Neural cell (in vitro differentiated cells): ENCODE results near the gene DENND5B. TPM values are rescaled to one million over a fixed set of nuclear protein-coding genes. Genes with fewer than 3 reads are reported as not detected.

Experiments
- H2AFZ ChIP-seq: fragments of 200-600, 300-800 bp; sonication (generic), shearing (Covaris generic); 2 replicates; pipeline ENCODE4 v1.6.0; 2014; ENCODE audit warnings: low read depth, mild to moderate bottlenecking, antibody characterized with exemption, low read length, moderate library complexity
- H3F3A ChIP-seq: fragments of 200-600 bp; shearing (Covaris generic); 2 replicates; pipeline ENCODE4 v1.6.1; 2016; ENCODE audit warnings: mild to moderate bottlenecking, moderate library complexity, mixed read lengths, antibody characterized with exemption, low read length; ENCODE audit not compliant: insufficient read depth, poor library complexity, severe bottlenecking
- H3K27ac ChIP-seq: fragments of 200-600, 300-800 bp; sonication (generic), shearing (Covaris generic); 2 replicates; pipeline ENCODE4 v1.5.1; 2014; ENCODE audit warnings: mild to moderate bottlenecking, low read length, moderate library complexity
- H3K27me3 ChIP-seq: fragments of 300-800, 200-600 bp; sonication (generic), shearing (Covaris generic); 2 replicates; pipeline ENCODE4 v1.6.0; 2014; ENCODE audit warnings: mild to moderate bottlenecking, low read depth, low read length, moderate library complexity; ENCODE audit not compliant: insufficient read depth
- H3K36me3 ChIP-seq: fragments of 300-800, 200-600 bp; sonication (generic), shearing (Covaris generic); 2 replicates; pipeline ENCODE4 v1.5.1; 2014; ENCODE audit warnings: mild to moderate bottlenecking, antibody characterized with exemption, low read length, moderate library complexity; ENCODE audit not compliant: insufficient read depth
- H3K4me2 ChIP-seq: fragments of 300-800, 200-600 bp; sonication (generic), shearing (Covaris generic); 2 replicates; pipeline ENCODE4 v1.6.0; 2014; ENCODE audit warnings: mild to moderate bottlenecking, low read length
- H3K4me3 ChIP-seq: fragments of 300-800, 200-600 bp; sonication (generic), shearing (Covaris generic); 2 replicates; pipeline ENCODE4 v1.5.1; 2014; ENCODE audit warnings: mild to moderate bottlenecking, low read length, moderate library complexity
- H3K79me2 ChIP-seq: fragments of 200-600 bp; shearing (Covaris generic); replicated peaks from 2 replicates; pipeline ENCODE4 v1.6.0; 2014; ENCODE audit warnings: mild to moderate bottlenecking, low read length, moderate library complexity; ENCODE audit not compliant: insufficient read depth
- H3K9ac ChIP-seq: fragments of 300-800, 200-600 bp; sonication (generic), shearing (Covaris generic); 2 replicates; pipeline ENCODE4 v1.6.1; 2016; ENCODE audit warnings: mild to moderate bottlenecking, low read length, mixed read lengths
- H3K9me2 ChIP-seq: fragments of 200-600 bp; shearing (Covaris generic); 2 replicates; pipeline ENCODE4 v1.6.1; 2016; ENCODE audit warnings: mild to moderate bottlenecking, low read length, mixed read lengths; ENCODE audit not compliant: insufficient read depth
- H3K9me3 ChIP-seq: fragments of 200-600, 300-800 bp; sonication (generic), shearing (Covaris generic); 2 replicates; pipeline ENCODE4 v1.6.1; 2016; ENCODE audit warnings: mild to moderate bottlenecking, mixed run types, low read length, moderate library complexity, mixed read lengths
- H4K20me1 ChIP-seq: fragments of 200-600 bp; shearing (Covaris generic); 2 replicates; pipeline ENCODE4 v1.6.1; 2016; ENCODE audit warnings: mild to moderate bottlenecking, mixed run types; ENCODE audit not compliant: insufficient read depth
- EP300 ChIP-seq: fragments of 450-650 bp; conservative IDR thresholded peaks from 2 replicates; pipeline ENCODE4 v1.6.1; 2014; ENCODE audit warnings: antibody characterized with exemption, mild to moderate bottlenecking, moderate library complexity; ENCODE audit not compliant: poor library complexity, severe bottlenecking
- EZH2 ChIP-seq: fragments of 200-600, 300-800 bp; shearing (Covaris generic), sonication (generic); IDR thresholded peaks from 2 replicates; pipeline ENCODE4 v1.6.1; 2014; ENCODE audit warnings: antibody characterized with exemption, low read length, borderline replicate concordance, mild to moderate bottlenecking; ENCODE audit not compliant: insufficient read depth, poor library complexity, severe bottlenecking
- MXI1 ChIP-seq: fragments of 450-650 bp; conservative IDR thresholded peaks from 2 replicates; pipeline ENCODE4 v1.6.1; 2014; ENCODE audit warnings: antibody characterized with exemption, mild to moderate bottlenecking; ENCODE audit not compliant: poor library complexity, severe bottlenecking
- POLR2AphosphoS5 ChIP-seq: IDR thresholded peaks from 2 replicates; pipeline ENCODE4 v1.6.1; 2012
- RAD21 ChIP-seq: fragments of 450-650 bp; conservative IDR thresholded peaks from 2 replicates; pipeline ENCODE4 v1.6.1; 2014; ENCODE audit warnings: antibody characterized with exemption, mild to moderate bottlenecking, moderate library complexity
- SMC3 ChIP-seq: fragments of 450-650 bp; conservative IDR thresholded peaks from 2 replicates; pipeline ENCODE4 v1.6.1; 2014; ENCODE audit warnings: antibody characterized with exemption, mild to moderate bottlenecking, moderate library complexity; ENCODE audit not compliant: poor library complexity
- TAF1 ChIP-seq: IDR thresholded peaks from 2 replicates; pipeline ENCODE4 v1.6.1; 2012; ENCODE audit warnings: low read depth
- polyA plus RNA-seq: library from polyadenylated mRNA; depleted of rRNA; stranded (reverse); fragments of >200 nt; gene quantifications from 2 replicates; pipeline ENCODE4 v1.2.3, GENCODE V29; 2014
- TF ChIP-seq, protein P1 (sequence below): IDR thresholded peaks from 2 replicates; pipeline ENCODE4 v1.6.1; 2012; ENCODE audit warnings: borderline replicate concordance
- TF ChIP-seq, protein P2 (sequence below): fragments of 450-650 bp; IDR thresholded peaks from 2 replicates; pipeline ENCODE4 v1.5.1; 2014; ENCODE audit warnings: antibody characterized with exemption, mild to moderate bottlenecking, moderate library complexity; ENCODE audit not compliant: poor library complexity, severe bottlenecking

The DENND5B gene
- polyA plus RNA-seq, 1 donor from 2014 or later, result 23.8 TPM

DNA sequence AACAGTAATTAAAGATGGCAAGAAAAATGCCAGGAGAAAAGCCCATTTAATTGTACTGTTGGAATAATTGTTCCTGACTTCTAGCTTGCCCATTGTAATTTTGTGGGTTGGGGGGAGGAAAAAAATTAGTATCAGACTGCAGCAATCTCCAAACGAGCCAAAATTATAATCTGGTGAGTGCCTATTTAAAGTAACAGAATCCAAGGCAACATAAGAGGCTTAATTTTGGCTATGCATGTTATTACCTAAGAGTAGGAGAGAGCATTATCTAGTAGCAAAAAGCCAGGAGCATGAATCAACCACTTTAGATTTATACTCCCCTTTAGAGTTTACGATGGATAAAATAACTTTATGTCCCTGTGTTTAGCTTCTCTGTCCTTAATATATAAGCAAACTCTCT lies 14.6 kb upstream of the DENND5B start:
- H3K4me3 ChIP-seq, result no peak overlapping the region
- H3K27me3 ChIP-seq, result no peaks in the 10 kb centered on the region
- no peak overlapping the region for H3K4me2 ChIP-seq
- H3K36me3 ChIP-seq, result no peaks in the 10 kb centered on the region
- no peak overlapping the region for H3K27ac ChIP-seq
- TF ChIP-seq EZH2 (no peak), TAF1 (no peak)
- TF ChIP-seq, protein P1, sequence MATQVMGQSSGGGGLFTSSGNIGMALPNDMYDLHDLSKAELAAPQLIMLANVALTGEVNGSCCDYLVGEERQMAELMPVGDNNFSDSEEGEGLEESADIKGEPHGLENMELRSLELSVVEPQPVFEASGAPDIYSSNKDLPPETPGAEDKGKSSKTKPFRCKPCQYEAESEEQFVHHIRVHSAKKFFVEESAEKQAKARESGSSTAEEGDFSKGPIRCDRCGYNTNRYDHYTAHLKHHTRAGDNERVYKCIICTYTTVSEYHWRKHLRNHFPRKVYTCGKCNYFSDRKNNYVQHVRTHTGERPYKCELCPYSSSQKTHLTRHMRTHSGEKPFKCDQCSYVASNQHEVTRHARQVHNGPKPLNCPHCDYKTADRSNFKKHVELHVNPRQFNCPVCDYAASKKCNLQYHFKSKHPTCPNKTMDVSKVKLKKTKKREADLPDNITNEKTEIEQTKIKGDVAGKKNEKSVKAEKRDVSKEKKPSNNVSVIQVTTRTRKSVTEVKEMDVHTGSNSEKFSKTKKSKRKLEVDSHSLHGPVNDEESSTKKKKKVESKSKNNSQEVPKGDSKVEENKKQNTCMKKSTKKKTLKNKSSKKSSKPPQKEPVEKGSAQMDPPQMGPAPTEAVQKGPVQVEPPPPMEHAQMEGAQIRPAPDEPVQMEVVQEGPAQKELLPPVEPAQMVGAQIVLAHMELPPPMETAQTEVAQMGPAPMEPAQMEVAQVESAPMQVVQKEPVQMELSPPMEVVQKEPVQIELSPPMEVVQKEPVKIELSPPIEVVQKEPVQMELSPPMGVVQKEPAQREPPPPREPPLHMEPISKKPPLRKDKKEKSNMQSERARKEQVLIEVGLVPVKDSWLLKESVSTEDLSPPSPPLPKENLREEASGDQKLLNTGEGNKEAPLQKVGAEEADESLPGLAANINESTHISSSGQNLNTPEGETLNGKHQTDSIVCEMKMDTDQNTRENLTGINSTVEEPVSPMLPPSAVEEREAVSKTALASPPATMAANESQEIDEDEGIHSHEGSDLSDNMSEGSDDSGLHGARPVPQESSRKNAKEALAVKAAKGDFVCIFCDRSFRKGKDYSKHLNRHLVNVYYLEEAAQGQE, result no peak
- no peaks in the 10 kb centered on the region for H4K20me1 ChIP-seq
- no peaks in the 10 kb centered on the region for H3F3A ChIP-seq
- H2AFZ ChIP-seq, result no peak overlapping the region
- no peaks in the 10 kb centered on the region for H3K9me2 ChIP-seq
- H3K9me3 ChIP-seq, result no peaks in the 10 kb centered on the region
- H3K79me2 ChIP-seq, result no peaks in the 10 kb centered on the region
- no peak overlapping the region for H3K9ac ChIP-seq

DNA sequence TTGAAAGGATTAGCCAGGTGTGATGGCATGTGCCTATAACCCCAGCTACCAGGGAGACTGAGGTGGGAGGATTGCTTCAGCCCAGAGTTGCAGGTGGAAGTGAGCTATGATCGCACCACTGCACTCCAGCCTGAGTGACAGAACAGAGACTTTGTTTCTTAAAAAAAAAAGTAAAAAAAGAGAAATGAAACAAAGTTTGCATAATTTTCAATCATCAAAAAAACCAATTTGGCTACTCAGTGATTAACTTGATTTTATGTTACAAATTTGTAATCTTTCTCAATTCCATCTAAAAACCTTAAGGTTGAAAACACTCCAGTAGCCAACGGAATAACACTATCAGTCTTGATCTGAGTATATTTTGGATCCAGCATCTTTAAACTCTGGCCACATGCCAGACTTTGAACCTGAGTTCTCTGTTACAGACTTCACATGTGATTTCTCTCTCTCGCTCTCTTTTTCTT lies 12.6 kb upstream of the DENND5B start:
- Histone ChIP-seq H3K36me3 (no peaks in the 10 kb centered on the region), H4K20me1 (no peaks in the 10 kb centered on the region), H3K27me3 (no peaks in the 10 kb centered on the region), H3K9ac (no peak overlapping the region), H3K4me2 (no peak overlapping the region), H3K4me3 (no peak overlapping the region), H3F3A (no peaks in the 10 kb centered on the region), H3K9me2 (no peaks in the 10 kb centered on the region), H2AFZ (no peak overlapping the region), H3K79me2 (no peaks in the 10 kb centered on the region), H3K27ac (no peak overlapping the region), H3K9me3 (no peaks in the 10 kb centered on the region)
- TF ChIP-seq POLR2AphosphoS5, result no peak
- TF ChIP-seq, protein P1, result no peak
- TF ChIP-seq EZH2, result no peak
- no peak for TF ChIP-seq EP300
- no peak for TF ChIP-seq TAF1
- TF ChIP-seq SMC3, result no peak
- TF ChIP-seq, protein P2, sequence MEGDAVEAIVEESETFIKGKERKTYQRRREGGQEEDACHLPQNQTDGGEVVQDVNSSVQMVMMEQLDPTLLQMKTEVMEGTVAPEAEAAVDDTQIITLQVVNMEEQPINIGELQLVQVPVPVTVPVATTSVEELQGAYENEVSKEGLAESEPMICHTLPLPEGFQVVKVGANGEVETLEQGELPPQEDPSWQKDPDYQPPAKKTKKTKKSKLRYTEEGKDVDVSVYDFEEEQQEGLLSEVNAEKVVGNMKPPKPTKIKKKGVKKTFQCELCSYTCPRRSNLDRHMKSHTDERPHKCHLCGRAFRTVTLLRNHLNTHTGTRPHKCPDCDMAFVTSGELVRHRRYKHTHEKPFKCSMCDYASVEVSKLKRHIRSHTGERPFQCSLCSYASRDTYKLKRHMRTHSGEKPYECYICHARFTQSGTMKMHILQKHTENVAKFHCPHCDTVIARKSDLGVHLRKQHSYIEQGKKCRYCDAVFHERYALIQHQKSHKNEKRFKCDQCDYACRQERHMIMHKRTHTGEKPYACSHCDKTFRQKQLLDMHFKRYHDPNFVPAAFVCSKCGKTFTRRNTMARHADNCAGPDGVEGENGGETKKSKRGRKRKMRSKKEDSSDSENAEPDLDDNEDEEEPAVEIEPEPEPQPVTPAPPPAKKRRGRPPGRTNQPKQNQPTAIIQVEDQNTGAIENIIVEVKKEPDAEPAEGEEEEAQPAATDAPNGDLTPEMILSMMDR, result no peak
- TF ChIP-seq RAD21, result no peak
- no peak for TF ChIP-seq MXI1
